ENCODE data around the gene VAMP4. TPM values are rescaled to one million over a fixed set of nuclear protein-coding genes. Genes with fewer than 3 reads are reported as not detected.

Gene VAMP4
- polyA plus RNA-seq, 1 of the 3 experiments (the other 2 are of a cell fraction): 2.5 TPM

GRCh38 chr1:171783816-171784530 lies 42.1 kb upstream of the VAMP4 start (continued):
- TF ChIP-seq REST (IDR thresholded peaks at IDR 0.05; ENCODE audit: low read depth, low read length) (no peak), NFIC (IDR thresholded peaks at IDR 0.05; ENCODE audit: borderline replicate concordance) (no peak), CHD2 (IDR thresholded peaks at IDR 0.05; ENCODE audit: low read length, partially characterized antibody) (no peak), ZBTB33 (IDR thresholded peaks at IDR 0.05; ENCODE audit: borderline replicate concordance, low read depth) (no peak)

GRCh38 chr1:171781176-171781875 lies 39.5 kb upstream of the VAMP4 start, which contains the start of gene METTL13:
Gene METTL13, plus strand, starts transcription at chr1:171781660. Its CDS starts 308 bp downstream, at chr1:171781968.
- Histone ChIP-seq H3K4me3 (ENCODE audit: low read depth in 2 of 2, low read length in 1 of 2) (peak within 1 kb of the TSS; percentile 78 to 79), H2AFZ (ENCODE audit: low read depth) (peak within 1 kb of the TSS; percentile 96), H3K9ac (peak within 1 kb of the TSS; percentile 71), H3K36me3 (replicated peaks in 1 of 2; ENCODE audit: control insufficient read depth in 1 of 2, insufficient read depth in 2 of 2, low read length in 1 of 2) (peaks cover 4 to 28% of the 10 kb centered on the region in 2 experiments), H3K27me3 (ENCODE audit: insufficient read depth) (no peaks in the 10 kb centered on the region), H3K27ac (ENCODE audit: low read depth in 2 of 2, low read length in 1 of 2) (peak within 1 kb of the TSS; percentile 84 to 96), H3K4me1 (ENCODE audit: control insufficient read depth in 1 of 2, insufficient read depth in 2 of 2, low read depth in 1 of 2, low read length in 1 of 2) (peaks cover 9 to 29% of the 10 kb centered on the region in 2 experiments; a peak in 2 of 4 replicates), H3F3A (replicated peaks; ENCODE audit: insufficient read depth) (peaks cover 15% of the 10 kb centered on the region), H3K9me2 (no peaks in the 10 kb centered on the region), H4K20me1 (ENCODE audit: insufficient read depth) (no peaks in the 10 kb centered on the region), H3K79me2 (ENCODE audit: insufficient read depth) (peaks cover 42% of the 10 kb centered on the region), H3K4me2 (peak within 1 kb of the TSS; percentile 86), H3K9me3 (no peaks in the 10 kb centered on the region)
- ChIA-PET POLR2A (interaction anchor here (1.0 to 1.7 kb wide), 3 partner anchors 15 to 39 kb away, joined by 6 to 12 read pairs (median 6); partner anchors contain the start of gene VAMP4), CTCF (interaction anchor here (0.6 to 11.1 kb wide), 6 partner anchors 20 to 221 kb away, joined by 3 to 74 read pairs (median 7); partner anchors contain the start of gene VAMP4)
- under 1% methylated on average over 52 of the region's 57 CpGs for WGBS (ENCODE audit: low lambda C conversion rate)
- DNase-seq: peak; percentile 96
- TF ChIP-seq NRF1 (IDR thresholded peaks at IDR 0.05; ENCODE audit: low read depth, low read length): no peak; the same call in 1 of the 2 replicates
- TF ChIP-seq FOXJ3 (CRISPR knock-in tag; IDR thresholded peaks at IDR 0.05): no peak
- no peak for TF ChIP-seq CTCF (IDR thresholded peaks at IDR 0.05)
- no peak for TF ChIP-seq TEAD4 (IDR thresholded peaks at IDR 0.05; ENCODE audit: borderline replicate concordance, insufficient read depth)
- peak; percentile 90 for TF ChIP-seq TAF1 (IDR thresholded peaks at IDR 0.05; ENCODE audit: borderline replicate concordance, low read depth, low read length)
- no peak for TF ChIP-seq RCOR1 (IDR thresholded peaks at IDR 0.05; ENCODE audit: low read length)
- TF ChIP-seq MXI1 (IDR thresholded peaks at IDR 0.05; ENCODE audit: low read depth, low read length): peak; percentile 99
- TF ChIP-seq RFX5 (IDR thresholded peaks at IDR 0.05; ENCODE audit: low read length): peak; percentile 86
- TF ChIP-seq FOXM1 (IDR thresholded peaks at IDR 0.05; ENCODE audit: low read depth): no peak
- no peak for TF ChIP-seq EZH2phosphoT487 (IDR thresholded peaks at IDR 0.05; ENCODE audit: borderline replicate concordance, low read depth)
- TF ChIP-seq USF1 (IDR thresholded peaks at IDR 0.05; ENCODE audit: borderline replicate concordance, low read depth): no peak; the same call in 1 of the 2 replicates
- TF ChIP-seq YY1 (IDR thresholded peaks at IDR 0.05; ENCODE audit: low read depth): 0 out of 2 replicates have a peak, but pooled peaks have one; percentile 29
- TF ChIP-seq MAX (IDR thresholded peaks at IDR 0.05; ENCODE audit: low read depth): peak; percentile 91
- no peak for TF ChIP-seq RXRA (IDR thresholded peaks at IDR 0.05; ENCODE audit: borderline replicate concordance, low read depth)
- TF ChIP-seq GATA2 (CRISPR knock-in tag; IDR thresholded peaks at IDR 0.05): peak; percentile 84
- peak; percentile 17; the same call in 1 of the 2 replicates for TF ChIP-seq TCF12 (IDR thresholded peaks at IDR 0.05)
- peak; percentile 78 for TF ChIP-seq CHD2 (IDR thresholded peaks at IDR 0.05; ENCODE audit: low read length, partially characterized antibody)
